Glomerular visceral epithelial cell (primary cell): Measurements from ENCODE around the gene KRT86.
"Not testable (repeated sequence)": the region's sequence is repeated elsewhere in the genome, so short reads cannot be mapped to it uniquely, and the experiment has no call there.

Experiments
- DNase-seq: peaks from one replicate; pipeline ENCODE4 v3.0.0-alpha.2; 2016; ENCODE audit errors: extremely low spot score

The KRT86 gene

GRCh38 chr12:52251367-52252051 is 22.9 kb upstream of the KRT86 start:
- no peak for DNase-seq

GRCh38 chr12:52252175-52252615 is 22.2 kb upstream of the KRT86 start:
- DNase-seq = not testable (repeated sequence)

- DNase-seq = peak; percentile 66
Observed at GRCh38 chr12:52252728-52253343, 21.6 kb upstream of the KRT86 start.

GRCh38 chr12:52253391-52254179 is 20.9 kb upstream of the KRT86 start:
- no peak for DNase-seq

- DNase-seq = no peak
Observed at GRCh38 chr12:52254180-52254964, 20.1 kb upstream of the KRT86 start.

GRCh38 chr12:52254965-52255751 is 19.3 kb upstream of the KRT86 start:
- DNase-seq = no peak

- no peak for DNase-seq
Observed at GRCh38 chr12:52255926-52256583, 18.4 kb upstream of the KRT86 start.

GRCh38 chr12:52256584-52256935 is 17.9 kb upstream of the KRT86 start:
- DNase-seq = no peak

- no peak for DNase-seq
Observed at GRCh38 chr12:52257074-52257551, 17.3 kb upstream of the KRT86 start.

GRCh38 chr12:52257922-52258321 is 16.5 kb upstream of the KRT86 start:
- not testable (repeated sequence) for DNase-seq

GRCh38 chr12:52258335-52258901 is 16.0 kb upstream of the KRT86 start:
- DNase-seq = no peak

GRCh38 chr12:52259657-52260243 is 14.7 kb upstream of the KRT86 start:
- no peak for DNase-seq

GRCh38 chr12:52260361-52261207 is 13.9 kb upstream of the KRT86 start:
- DNase-seq = no peak

GRCh38 chr12:52261208-52261484 is 13.3 kb upstream of the KRT86 start:
- no peak for DNase-seq

GRCh38 chr12:52262286-52262685 is 12.2 kb upstream of the KRT86 start:
- DNase-seq = no peak

- DNase-seq = no peak
Observed at GRCh38 chr12:52263761-52264434, 10.5 kb upstream of the KRT86 start.

- no peak for DNase-seq
Observed at GRCh38 chr12:52264435-52264825, 10.0 kb upstream of the KRT86 start.

GRCh38 chr12:52266514-52266913 is 7.9 kb upstream of the KRT86 start:
- DNase-seq = no peak

- DNase-seq = no peak
Observed at GRCh38 chr12:52267266-52267665, 7.2 kb upstream of the KRT86 start.
